COR-L47 (cell line): ENCODE measurements around the gene SDK2.

Experiments used
- DNase-seq: peaks from one replicate; lab custom pipeline; 2025; lab: John Stamatoyannopoulos, UW

SDK2 gene

DNA sequence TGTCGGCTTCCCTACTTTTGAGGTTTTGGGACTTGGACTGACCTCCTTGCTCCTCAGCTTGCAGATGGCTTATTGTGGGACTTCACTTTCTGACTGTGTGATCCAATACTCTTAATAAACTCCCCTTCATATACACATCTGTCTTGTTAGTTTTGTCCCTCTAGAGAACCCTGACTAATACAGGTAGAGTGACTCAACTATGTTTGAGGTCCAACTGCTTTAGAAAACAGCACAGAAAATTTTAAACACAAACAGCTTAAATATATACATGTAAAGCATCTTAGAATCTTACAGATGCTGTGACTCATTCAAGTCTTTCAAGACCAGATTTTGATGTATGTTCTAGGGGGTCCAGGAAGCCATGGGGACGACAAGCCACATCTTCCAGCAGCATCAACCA, 11.7 kb downstream of the SDK2 start:
- DNase-seq = no peak

DNA sequence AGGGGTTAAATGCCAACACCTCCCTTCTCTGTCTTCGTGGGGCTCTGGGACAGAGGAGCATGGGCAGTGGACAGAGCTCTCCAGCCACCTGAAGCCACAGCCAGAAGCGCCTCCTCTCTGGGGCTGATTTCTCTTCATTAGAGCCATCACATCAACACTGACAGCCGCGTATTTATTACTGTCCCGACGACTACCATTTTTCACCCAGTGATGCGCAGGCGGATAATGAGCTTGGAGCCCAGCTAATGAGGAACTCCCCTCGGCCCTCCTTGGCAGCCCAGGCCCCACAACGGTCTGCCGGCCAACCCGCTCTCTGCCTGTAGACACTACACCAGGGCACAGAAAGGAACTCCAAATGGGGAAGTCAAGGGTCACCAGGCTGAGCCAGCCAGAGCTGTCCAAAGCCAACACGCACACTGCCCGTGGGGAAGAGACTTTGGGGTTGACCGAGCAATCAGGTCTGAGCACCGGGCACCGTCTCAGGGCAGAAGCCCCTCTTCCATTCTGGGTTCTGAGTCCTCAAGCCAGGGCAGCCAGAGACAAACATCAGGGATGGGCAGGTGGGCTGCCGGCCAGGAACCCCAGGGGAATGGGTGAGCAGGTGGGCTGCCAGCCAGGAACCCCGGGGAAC, 13.2 kb downstream of the SDK2 start:
- peak; percentile 78 for DNase-seq

DNA sequence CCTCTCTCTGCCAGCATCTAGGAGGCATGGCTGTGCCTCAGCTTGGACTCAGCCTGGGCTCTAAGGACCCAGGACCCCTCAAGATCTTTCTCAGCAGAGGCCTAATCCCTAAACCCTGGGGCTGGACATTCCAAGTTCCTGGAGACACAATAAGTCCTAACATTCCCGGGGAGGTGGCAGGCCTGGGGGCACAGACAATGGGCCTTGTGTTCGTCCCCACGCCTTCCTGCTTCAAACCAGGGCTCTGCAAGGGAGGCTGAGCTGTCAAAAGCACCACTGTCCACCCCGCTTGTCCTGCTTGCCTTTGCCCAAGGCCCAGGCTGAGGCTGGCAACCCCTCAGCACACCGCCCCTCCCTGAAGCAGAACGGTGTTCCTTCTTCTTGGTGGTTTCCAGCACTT, 13.7 kb downstream of the SDK2 start:
- DNase-seq = no peak

DNA sequence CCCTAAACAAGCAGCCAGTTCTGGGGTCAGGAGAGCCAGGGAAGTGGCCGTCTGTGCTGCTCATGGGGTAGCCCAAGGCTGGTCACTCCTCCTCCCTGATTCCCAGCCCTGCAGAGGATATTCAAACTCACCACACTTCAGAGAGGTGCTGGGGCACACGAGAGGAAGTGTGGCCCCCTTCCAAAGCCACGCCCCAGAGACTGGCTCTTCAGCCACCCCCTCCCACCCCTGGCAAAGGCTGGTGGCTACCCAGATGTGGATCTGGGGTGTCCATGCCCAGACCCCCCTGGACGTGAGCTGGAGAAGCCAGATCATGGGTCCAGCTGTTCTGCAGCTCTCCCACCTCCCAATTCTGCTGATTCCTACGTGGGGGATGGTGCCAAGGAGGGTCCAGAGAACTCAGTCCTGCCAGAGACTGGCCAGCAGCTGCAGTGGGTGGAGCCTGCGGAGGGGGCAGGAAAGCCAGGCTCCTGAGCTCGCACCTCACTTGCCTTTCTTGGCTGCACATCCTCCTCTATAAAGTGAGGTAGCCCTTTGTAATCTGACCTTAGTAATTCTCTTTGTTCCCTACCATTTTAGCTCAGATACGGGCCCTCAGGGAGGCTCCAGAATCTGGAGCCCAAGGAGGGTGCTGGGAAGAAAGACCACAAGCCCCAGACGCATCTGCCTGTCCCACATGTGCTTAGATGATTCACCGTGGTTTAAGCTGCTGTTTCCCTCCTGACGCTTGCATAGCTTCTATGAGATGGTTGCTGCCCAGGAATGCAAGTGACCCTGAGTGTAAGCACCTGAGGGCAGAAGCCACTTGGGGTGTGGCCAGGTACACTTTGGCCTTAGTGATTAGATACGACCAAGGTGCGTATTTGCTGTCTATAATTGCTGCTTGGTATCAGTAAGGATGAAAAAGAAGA, 15.3 kb downstream of the SDK2 start:
- DNase-seq = no peak

DNA sequence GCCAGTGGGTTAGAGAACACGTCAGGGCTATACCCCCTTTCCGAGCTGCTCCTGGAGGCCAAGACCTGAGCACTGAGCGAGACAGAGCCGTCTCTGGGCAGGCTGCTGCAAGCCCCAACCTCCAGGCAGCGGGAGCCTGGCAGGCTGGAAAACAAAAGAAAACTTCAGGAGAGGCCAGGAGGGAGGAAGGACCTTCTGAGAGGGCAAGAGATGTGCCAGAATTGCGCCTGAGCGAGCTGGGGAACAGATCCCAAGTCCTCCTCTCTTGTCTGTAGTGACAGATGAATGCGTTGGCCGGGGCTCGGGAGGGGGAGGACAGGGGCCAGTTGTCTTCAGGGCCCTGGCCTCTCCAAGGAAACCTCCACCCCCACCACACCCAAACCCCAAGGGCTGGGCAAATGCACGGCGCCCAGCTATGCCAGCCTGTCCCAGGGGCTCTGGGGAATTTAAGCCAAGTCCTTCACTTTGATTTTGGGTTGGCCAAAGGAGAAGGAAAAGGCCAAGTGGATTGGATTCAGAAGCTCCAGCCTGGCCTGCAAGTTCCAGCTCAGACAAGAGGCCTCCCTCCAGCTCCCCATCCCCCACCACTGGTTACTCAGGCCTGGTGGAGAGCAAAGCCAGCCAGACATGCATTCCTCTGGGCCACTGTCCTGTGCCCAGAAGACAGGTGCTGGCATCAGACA, 18.1 kb downstream of the SDK2 start:
- DNase-seq = no peak

DNA sequence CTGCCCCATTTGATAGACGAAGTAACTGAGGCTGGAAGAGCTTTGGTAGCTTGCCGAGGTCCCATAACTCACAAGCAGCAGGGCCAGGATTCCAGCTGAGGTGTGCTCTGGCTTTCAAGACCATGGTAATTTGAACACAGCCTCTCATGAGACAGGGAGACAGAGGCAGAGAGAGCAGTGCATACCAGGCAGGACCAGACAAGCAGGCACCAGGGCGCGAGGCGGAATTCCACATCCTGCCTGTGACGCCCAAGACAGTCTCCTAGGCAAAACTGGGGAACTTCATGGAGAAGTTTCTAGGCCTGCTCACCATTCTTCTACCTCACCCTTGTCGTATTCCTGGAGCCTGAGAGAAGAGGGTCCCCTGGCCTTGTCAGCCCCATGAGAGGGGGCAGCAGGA, 19.2 kb downstream of the SDK2 start:
- no peak for DNase-seq

DNA sequence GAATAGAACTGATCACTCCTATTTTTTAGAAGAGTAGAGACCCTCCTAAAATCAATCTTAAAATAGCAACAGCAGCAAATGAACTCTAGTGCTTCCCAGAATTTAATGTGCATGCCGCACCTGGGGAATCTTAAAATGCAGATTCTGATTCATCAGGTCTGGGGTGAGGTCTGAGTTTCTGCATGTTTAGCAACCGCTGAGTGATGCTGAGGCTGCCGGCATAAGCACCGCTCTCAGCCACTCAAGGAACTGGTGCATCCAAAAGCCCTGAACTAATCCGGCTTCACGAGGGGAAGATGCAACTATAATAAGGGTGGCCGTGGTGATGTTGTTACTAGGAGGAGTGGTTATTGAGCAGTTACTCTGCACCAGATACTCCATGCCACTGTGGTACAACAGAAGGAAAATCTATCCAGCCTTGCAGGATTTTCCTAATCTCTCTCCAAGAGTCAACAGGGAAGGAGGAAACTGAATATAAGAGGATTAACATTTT, 19.7 kb downstream of the SDK2 start:
- no peak for DNase-seq

DNA sequence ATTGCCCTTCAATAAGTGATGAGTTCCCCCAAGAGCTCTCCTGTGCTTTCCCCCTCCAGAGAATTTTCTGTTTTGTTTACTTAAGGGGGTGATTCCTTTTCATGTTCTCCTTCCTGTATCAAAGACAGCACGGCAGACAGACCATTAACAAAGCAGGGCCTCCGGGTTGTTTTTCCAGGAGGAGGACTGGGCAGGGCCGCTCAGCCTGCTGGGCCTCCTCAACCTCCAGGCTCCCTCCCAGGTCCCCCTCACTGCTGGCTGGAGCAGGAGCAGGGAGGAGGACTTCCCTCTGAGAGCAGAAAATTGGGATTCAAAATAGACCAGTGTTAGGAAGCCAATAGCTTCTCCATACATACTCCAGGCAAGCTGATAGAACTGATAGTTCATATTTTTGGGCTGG, 20.4 kb downstream of the SDK2 start:
- DNase-seq = no peak

DNA sequence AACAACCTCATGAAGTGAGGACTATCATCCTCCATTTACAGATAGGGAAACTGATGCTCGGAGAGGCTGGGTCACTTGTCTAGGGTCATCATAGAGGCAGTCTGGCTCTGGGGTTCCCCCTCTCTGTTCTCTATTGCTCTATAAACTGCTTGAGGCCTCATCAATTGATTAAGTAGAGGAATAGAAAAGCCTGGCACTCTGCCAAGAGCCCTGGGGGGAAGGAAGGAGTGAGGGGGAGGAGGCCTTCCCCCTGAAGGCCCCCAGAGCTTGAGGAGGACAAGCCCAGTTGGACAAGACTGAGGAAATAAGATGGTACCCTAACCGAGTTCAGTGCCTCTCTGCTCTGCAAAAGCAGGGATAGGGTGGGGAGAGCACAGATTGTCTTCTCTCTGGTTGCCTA, 21.0 kb downstream of the SDK2 start:
- no peak for DNase-seq

DNA sequence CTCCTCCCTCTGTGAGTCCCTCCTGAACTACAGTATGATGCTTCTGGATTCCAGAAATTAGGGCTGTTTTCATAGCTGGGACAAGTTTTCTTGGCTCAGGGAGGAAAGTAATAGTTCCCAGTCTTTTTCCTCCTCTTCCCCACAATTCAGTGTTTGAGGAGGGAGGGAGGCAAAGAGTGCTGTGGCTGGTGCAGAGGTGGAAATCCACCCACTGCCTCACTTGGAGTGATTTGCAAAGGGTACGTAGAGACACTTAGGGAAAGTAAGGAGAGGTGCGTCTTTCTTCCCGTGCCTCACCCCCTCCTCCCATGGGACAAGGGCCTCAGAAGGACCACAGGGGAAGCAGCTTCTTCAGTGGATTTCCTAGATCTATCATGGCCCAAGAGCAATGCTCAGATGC, 21.9 kb downstream of the SDK2 start:
- DNase-seq = no peak

DNA sequence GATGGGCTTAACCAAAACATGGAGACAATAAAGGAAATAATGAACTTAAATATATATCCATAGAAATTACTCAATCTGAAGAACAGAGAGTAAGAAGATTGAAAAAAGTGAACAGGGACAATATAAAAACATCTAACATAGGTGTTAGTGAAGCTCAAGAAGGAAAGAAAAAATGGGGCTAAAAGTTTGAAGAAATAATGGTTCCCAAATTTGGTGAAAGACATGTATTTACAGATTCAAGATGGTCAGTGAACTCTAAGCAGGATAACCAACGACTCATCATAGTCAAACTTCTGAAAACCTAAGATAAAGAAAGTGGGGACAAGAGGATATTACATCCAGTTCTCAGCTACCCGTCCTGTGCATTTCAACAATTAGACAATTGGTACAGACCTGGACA, 22.6 kb downstream of the SDK2 start:
- no peak for DNase-seq

DNA sequence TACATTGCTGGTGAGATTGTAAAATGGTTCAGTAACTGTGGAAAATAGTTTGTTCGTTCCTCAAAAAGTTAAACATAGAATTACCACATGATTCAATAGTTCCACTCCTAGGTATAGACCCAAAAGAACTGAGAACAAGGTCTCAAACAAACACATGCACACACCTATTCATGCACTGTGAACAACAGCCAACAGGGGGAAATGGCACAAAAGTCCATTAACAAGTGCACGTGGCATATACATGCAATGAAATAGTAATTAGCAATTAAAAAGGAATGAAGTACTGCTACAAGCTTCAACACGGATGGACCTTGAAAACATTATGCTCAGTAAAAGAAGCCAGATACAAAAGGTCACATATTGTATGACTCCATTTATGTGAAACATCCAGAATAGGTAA, 23.8 kb downstream of the SDK2 start:
- DNase-seq = no peak

DNA sequence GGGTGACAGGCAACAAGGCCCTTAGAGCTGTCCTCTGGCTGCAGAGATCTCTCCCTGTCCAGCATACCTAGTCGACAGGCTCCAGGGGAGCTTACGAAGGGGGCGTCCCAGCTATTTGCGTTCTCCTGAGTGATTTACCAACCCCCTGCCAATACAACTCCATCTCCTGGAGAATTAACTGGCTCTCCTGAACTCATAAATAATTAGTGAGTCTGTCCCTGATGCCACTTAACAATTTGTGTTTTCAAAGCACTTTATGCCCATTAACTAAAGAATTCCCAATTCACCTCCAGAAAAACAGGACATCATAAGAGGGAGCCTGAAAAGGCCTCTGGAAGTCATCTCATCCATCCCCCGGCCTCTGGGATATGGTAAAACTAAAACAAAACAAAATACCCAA, 26.7 kb downstream of the SDK2 start:
- no peak for DNase-seq

DNA sequence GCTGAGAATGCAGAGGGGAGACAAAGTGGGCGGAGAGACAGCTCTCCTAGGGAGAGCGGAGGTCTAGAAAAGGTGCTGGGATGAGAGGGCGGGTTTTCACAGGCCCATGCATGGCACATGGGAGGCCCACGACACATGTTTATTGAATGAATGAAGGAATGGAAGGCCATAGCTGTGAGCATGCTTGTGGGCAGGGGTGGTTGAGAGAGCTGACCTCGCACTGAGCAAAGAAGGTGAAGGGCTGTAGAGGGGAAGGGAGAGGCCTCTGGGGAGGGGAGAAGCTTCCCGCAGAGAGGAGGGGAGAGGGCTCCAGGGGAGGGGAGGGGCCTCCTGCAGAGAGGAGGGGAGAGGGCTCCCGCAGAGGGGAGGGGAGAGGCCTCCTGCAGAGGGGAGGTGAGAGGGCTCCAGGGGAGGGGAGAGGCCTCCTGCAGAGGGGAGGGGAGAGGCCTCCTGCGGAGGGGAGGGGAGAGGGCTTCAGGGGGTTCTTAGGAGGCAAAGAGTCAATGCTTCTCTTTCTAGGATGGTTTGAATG, 27.3 kb downstream of the SDK2 start:
- DNase-seq = no peak

DNA sequence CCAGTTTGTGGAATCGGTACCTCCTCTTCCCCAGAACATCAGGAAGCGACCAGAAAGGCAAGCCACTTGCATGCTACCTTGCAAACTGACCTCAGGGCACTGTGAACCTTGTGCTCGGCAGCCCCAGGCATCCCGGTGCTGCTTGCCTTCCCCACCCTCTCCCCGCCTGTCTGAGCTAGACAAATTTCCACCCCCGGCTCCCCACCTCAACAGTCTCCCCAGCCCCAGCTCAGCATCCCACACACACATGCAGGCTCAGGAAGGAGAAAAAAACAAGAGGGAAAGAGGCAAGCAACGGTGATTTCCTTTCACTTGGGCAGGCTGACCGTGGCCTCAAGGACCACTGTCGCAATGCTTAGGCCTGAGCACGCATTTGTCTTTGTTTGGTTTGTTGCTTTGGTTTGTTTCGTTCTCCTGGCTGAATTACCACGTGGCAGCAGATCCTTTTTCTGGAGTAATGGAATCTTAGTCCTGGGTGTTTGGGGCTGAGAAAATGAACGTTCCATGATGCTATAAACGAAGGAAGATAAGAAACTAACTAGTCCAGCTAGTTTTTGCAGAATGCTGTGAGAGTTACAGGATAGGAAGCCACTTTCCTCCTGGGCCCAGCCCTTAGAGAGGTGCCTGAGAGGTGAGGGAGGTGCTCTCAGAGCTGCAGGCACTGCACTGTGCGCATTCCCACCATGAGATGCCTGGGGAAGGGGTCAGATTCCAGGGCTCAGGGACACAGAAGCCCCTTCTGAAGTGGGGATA, 27.9 kb downstream of the SDK2 start:
- no peak for DNase-seq

DNA sequence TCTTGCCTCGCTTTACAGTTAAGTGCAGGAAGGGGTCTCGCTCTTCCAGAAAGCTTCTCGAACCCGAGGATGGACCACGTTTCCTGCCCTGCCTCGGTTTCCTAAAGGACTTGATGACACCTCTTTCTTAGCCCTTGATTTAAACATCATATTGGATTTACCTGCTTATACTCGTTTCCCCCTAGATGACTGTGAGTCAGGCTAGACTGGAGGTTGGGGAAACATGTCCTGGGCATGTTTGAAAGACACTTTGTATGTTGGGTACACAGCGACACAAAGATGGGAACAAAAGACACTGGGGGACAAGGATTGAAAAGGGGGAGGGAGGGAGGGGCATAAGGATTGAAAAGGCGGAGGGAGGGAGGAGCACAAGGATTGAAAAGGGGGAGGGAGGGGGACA, 30.0 kb downstream of the SDK2 start:
- no peak for DNase-seq

DNA sequence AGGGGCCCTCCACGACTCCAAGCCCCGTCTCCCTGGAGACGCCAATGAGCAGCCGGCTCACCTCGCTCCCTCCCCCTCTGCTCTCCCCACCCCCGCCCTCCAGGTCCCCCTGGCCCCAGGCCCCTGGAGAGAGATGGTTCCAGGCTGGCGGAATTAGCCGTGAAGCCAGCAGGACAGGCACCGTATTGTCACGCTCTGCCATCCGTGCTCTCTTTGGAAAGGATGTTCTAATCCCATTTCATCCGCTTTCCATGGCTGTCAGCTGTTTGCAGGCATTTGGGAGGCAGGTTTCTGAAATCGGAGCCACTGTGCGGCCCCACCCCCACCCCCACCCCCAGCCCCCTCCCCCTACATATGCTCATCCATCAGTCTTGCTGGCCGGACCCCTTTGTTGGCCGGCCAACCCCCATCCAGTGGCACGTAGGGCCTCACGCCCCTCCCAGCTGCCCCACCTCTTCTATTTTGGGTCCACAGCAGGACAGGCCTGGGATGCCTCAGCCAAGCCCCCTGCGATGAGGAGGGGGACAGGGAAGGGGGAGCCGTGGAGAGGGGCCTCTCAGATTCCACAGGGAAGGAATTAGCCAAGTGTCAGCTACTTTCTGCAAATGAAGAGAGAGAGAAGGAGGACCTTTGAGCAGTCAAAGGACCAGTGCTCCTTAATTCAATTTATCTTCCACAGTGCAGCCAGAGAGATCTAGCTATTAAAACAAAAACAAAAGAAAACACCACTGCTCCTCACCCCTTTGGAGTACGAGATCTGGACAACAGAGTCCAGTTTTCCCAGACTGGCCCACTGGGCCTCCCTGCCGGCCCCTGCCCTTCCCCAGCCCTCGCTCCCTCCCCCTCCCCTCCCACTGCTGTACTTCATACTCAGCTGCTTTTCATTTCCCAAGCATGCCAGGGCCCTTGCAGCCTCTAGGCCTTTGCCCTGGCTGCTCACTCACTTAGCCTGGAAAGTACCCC, 30.7 kb downstream of the SDK2 start:
- no peak for DNase-seq

DNA sequence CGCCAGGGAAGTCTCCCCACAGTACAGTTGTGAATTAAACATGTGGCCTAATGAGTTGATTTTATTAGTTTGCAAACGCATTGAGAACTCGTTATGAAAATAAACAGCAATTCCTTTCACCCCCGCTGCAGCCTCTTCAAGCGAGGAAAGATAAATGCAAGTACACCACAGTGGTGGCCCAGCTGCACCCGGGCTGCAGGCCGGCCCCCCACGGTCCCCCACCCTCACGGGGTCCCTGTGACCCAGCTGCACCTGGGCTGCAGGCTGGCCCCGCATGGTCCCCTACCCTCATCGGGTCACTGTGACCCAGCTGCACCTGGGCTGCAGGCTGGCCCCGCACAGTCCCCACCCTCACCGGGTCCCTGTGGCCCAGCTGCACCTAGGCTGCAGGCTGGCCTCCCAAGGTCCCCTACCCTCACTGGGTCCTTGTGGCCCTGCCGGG, 32.2 kb downstream of the SDK2 start:
- DNase-seq = peak; percentile 31

DNA sequence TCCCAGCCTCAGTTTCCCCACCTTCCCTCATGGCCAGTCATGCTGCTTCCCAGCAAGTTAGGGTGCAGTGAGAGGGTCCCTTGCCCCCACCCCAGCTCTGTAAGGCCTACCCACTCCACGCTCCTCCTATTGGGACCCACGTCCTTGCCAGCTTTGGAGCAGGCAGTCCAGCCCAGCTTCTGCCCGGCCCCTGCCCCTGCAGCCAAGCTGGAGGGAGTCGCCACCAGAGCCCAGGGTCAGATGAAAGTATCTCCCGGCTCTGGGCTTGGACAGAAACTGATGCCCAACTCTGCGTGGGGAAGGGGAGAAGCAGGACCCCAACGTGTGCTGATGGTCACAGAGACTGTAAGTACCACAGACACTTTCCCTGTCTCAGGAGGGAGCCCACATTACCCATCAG, 32.6 kb downstream of the SDK2 start:
- DNase-seq = no peak

DNA sequence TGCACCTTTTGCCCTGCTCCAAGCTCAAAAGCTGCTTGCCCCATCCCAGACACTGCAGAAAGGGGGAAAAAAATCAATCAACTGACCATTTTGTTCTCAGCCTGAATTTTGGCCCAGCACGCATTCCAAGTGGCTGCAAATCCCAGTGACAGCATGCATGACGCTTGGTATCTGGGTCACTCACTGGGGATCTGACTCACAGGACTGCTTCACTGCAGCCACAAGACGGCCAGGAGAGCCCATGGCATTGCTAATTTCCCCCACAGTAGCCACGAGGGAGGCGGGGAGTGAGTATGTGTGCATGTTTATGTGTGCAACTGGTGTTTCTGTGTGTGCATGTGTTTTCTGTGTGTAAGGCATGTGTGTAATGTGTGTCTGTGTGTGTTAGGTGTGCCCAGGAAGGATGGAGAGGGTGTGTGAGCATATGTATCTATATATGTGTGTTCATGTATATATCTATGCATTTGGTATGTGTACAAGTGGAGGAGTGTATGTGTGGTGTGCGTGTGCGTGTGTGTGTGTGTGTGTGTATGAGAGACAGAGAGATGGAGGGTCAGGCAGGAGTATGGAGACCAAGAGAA, 33.8 kb downstream of the SDK2 start:
- no peak for DNase-seq
